Measurements from ENCODE around the gene PALD1.

- TF ChIP-seq CTCF (IDR thresholded peaks at IDR 0.05) = no peak
- no peak for TF ChIP-seq POLR2AphosphoS5 (IDR thresholded peaks at IDR 0.05)
- TF ChIP-seq EP300 (IDR thresholded peaks at IDR 0.05) = no peak
- TF ChIP-seq POLR2A (IDR thresholded peaks at IDR 0.05) = no peak
These were observed 74.0 kb downstream of the PALD1 start for GRCh38 chr10:70552586-70552985.

Data from upper lobe of left lung (tissue), 4 donors.